Epithelial cell of prostate (primary cell): Measurements from ENCODE around the gene COBL.

Experiments
- DNase-seq: peaks from one replicate; pipeline ENCODE4 v3.0.0-alpha.2; 2011; ENCODE audit warnings: low read depth, low spot score
- H3K27ac ChIP-seq: fragments of 450-650 bp; 2 replicates; pipeline ENCODE4 v1.5.1; 2017; ENCODE audit warnings: mild to moderate bottlenecking

Gene COBL

GRCh38 chr7:51329696-51330263 is 13.2 kb upstream of the COBL start:
- H3K27ac ChIP-seq, result no peak overlapping the region
- no peak for DNase-seq

- H3K27ac ChIP-seq, result no peak overlapping the region
- no peak for DNase-seq
Observed at GRCh38 chr7:51328351-51328801, 11.8 kb upstream of the COBL start.

GRCh38 chr7:51327287-51327717 is 10.7 kb upstream of the COBL start:
- no peak overlapping the region for H3K27ac ChIP-seq
- DNase-seq, result no peak

GRCh38 chr7:51326656-51327286 is 10.2 kb upstream of the COBL start:
- H3K27ac ChIP-seq, result no peak overlapping the region

GRCh38 chr7:51325908-51326307 is 9.3 kb upstream of the COBL start:
- no peak for DNase-seq
- H3K27ac ChIP-seq, result no peak overlapping the region

More at GRCh38 chr7:51326656-51327286, 10.2 kb upstream of the COBL start:
- no peak for DNase-seq

- DNase-seq, result no peak
- no peak overlapping the region for H3K27ac ChIP-seq
Observed at GRCh38 chr7:51325261-51325676, 8.7 kb upstream of the COBL start.

- no peak overlapping the region for H3K27ac ChIP-seq
- no peak for DNase-seq
Observed at GRCh38 chr7:51324206-51324898, 7.7 kb upstream of the COBL start.

GRCh38 chr7:51321961-51322515 is 5.4 kb upstream of the COBL start:
- H3K27ac ChIP-seq, result no peak overlapping the region
- no peak for DNase-seq

GRCh38 chr7:51318886-51319579 is 2.4 kb upstream of the COBL start:
- no peak overlapping the region for H3K27ac ChIP-seq
- DNase-seq, result no peak

GRCh38 chr7:51318001-51318400 is 1.4 kb upstream of the COBL start:
- H3K27ac ChIP-seq, result no peak overlapping the region
- DNase-seq, result no peak

- no peak overlapping the region for H3K27ac ChIP-seq
- no peak for DNase-seq
Observed at GRCh38 chr7:51317582-51317910, 937 bp upstream of the COBL start.

GRCh38 chr7:51316262-51316665 is 345 bp downstream of the COBL start:
- H3K27ac ChIP-seq, result no peak overlapping the region
- DNase-seq, result no peak

GRCh38 chr7:51315393-51316261 is 982 bp downstream of the COBL start:
- no peak overlapping the region for H3K27ac ChIP-seq
- DNase-seq, result no peak

GRCh38 chr7:51314726-51315125 is 1.9 kb downstream of the COBL start:
- no peak overlapping the region for H3K27ac ChIP-seq
- DNase-seq, result no peak

GRCh38 chr7:51313738-51314425 is 2.7 kb downstream of the COBL start:
- DNase-seq, result no peak
- no peak overlapping the region for H3K27ac ChIP-seq

- H3K27ac ChIP-seq, result no peak overlapping the region
- DNase-seq, result no peak
Observed at GRCh38 chr7:51312951-51313737, 3.5 kb downstream of the COBL start.

- DNase-seq, result no peak
- no peak overlapping the region for H3K27ac ChIP-seq
Observed at GRCh38 chr7:51311166-51311565, 5.4 kb downstream of the COBL start.

GRCh38 chr7:51310131-51310583 is 6.5 kb downstream of the COBL start:
- H3K27ac ChIP-seq, result no peak overlapping the region
- no peak for DNase-seq
